Chondrocyte (in vitro differentiated cells): Measurements from ENCODE around the gene DIP2C. TPM values are rescaled to one million over a fixed set of nuclear protein-coding genes. Genes with fewer than 3 reads are reported as not detected.

Source experiments
- DNase-seq: peaks from one replicate; pipeline ENCODE4 v3.0.0; 2021; ENCODE audit warnings: mixed read lengths, low spot score
- H3K27ac Mint-ChIP-seq: one replicate; pipeline ENCODE4 v1.8.0; 2021; ENCODE audit warnings: mild to moderate bottlenecking, moderate library complexity, mixed read lengths; ENCODE audit not compliant: unreplicated experiment
- H3K27me3 Mint-ChIP-seq: 2 replicates; pipeline ENCODE4 v1.8.0; 2021; ENCODE audit warnings: low read depth, mixed read lengths
- H3K36me3 Mint-ChIP-seq: 2 replicates; pipeline ENCODE4 v1.8.0; 2021; ENCODE audit warnings: low read depth, mixed read lengths
- H3K4me1 Mint-ChIP-seq: 2 replicates; pipeline ENCODE4 v1.8.0; 2021; ENCODE audit warnings: low read depth, mild to moderate bottlenecking, mixed read lengths
- H3K4me3 Mint-ChIP-seq: one replicate; pipeline ENCODE4 v1.8.0; 2021; ENCODE audit warnings: mild to moderate bottlenecking, moderate library complexity, mixed read lengths; ENCODE audit not compliant: unreplicated experiment
- H3K9me3 Mint-ChIP-seq: 2 replicates; pipeline ENCODE4 v1.8.0; 2021; ENCODE audit warnings: low read depth, mixed read lengths
- long read RNA-seq: library from polyadenylated mRNA; stranded (forward); transcript quantifications from one replicate; pipeline ENCODE4 v2.0.0, GENCODE V29; 2021
- total RNA-seq: library from RNA; stranded (reverse); gene quantifications from 3 replicates; pipeline ENCODE4 v1.2.1, GENCODE V29; 2021
- TF ChIP-seq, protein P1 (sequence below): fragments of 200-600 bp; sonication (generic); IDR thresholded peaks from 2 replicates; pipeline ENCODE4 v1.5.0; 2021; ENCODE audit warnings: antibody characterized with exemption, mild to moderate bottlenecking, moderate library complexity

DIP2C gene
- 47.9 to 91.0 TPM (median 48.3 TPM) in 3 replicates for total RNA-seq
- long read RNA-seq, full-length matches to known transcripts: 4 of 40 reads
- long read RNA-seq, partial matches to known transcripts: 14 of 40 reads
- long read RNA-seq, other reads (novel, unspliced or antisense): 22 of 40 reads

- TF ChIP-seq, protein P1, sequence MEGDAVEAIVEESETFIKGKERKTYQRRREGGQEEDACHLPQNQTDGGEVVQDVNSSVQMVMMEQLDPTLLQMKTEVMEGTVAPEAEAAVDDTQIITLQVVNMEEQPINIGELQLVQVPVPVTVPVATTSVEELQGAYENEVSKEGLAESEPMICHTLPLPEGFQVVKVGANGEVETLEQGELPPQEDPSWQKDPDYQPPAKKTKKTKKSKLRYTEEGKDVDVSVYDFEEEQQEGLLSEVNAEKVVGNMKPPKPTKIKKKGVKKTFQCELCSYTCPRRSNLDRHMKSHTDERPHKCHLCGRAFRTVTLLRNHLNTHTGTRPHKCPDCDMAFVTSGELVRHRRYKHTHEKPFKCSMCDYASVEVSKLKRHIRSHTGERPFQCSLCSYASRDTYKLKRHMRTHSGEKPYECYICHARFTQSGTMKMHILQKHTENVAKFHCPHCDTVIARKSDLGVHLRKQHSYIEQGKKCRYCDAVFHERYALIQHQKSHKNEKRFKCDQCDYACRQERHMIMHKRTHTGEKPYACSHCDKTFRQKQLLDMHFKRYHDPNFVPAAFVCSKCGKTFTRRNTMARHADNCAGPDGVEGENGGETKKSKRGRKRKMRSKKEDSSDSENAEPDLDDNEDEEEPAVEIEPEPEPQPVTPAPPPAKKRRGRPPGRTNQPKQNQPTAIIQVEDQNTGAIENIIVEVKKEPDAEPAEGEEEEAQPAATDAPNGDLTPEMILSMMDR: no peak
- H3K4me1 Mint-ChIP-seq: peaks cover 48% of the 10 kb centered on the region
These were observed at the start of gene DIP2C for GRCh38 chr10:689452-690371. TSS of gene DIP2C (minus strand) at chr10:689668. CDS start at chr10:689578, 90 bp downstream.

DNA sequence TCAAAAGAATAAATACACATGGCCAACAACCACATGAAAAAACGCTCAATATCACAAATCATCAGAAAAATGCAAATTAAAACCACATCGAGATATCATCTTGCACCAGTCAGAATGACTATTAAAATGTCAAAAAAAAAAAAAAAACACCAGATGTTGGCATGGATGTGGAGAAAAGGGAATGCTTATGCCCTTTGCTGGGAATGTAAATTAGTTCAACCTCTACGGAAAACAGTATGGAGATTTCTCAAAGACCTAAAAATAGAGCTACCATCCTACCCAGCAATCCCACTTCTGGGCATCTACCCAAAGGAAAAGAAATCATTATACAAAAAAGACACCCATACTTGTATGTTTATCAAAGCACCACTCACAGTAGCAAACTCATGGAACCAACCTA lies 45.0 kb upstream of the DIP2C start:
- Mint-ChIP-seq H3K36me3 (peaks cover 6% of the 10 kb centered on the region), H3K27ac (no peak overlapping the region), H3K27me3 (peaks cover 28% of the 10 kb centered on the region), H3K4me3 (no peak overlapping the region), H3K9me3 (peaks cover 3% of the 10 kb centered on the region), H3K4me1 (no peaks in the 10 kb centered on the region)
- TF ChIP-seq, protein P1: no peak
- DNase-seq: no peak

More at GRCh38 chr10:689452-690371, at the start of gene DIP2C:
- H3K9me3 Mint-ChIP-seq: no peaks in the 10 kb centered on the region
- peak; percentile 87 for DNase-seq
- no peaks in the 10 kb centered on the region for H3K27me3 Mint-ChIP-seq
- no peaks in the 10 kb centered on the region for H3K36me3 Mint-ChIP-seq
- H3K4me3 Mint-ChIP-seq: peak within 1 kb of the TSS; percentile 80
- H3K27ac Mint-ChIP-seq: peak within 1 kb of the TSS; percentile 91

DNA sequence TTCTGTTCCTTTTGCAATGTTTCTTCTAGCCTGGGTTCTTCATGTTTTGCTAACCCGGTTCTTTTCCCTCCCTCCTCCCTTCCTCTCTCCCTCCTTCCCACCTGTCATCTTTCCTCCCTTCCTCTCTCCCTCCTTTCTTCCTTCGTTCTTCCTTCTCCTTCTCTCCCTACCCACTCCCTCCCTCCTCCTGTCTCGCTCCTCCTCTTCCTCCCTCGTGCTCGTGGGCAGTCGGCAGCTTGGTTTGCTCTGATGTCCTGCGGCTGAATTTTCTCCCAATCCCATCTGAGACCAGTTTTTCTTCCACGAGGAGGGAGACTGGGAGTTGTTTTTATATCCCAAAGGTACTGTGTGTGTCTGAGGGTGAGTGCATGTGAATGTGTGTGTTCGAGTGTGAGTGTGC lies 43.6 kb upstream of the DIP2C start:
- TF ChIP-seq, protein P1: no peak
- H3K27me3 Mint-ChIP-seq: peaks cover 28% of the 10 kb centered on the region
- no peaks in the 10 kb centered on the region for H3K4me1 Mint-ChIP-seq
- no peak overlapping the region for H3K4me3 Mint-ChIP-seq
- no peak overlapping the region for H3K27ac Mint-ChIP-seq
- DNase-seq: no peak
- H3K9me3 Mint-ChIP-seq: peaks cover 3% of the 10 kb centered on the region
- H3K36me3 Mint-ChIP-seq: peaks cover 6% of the 10 kb centered on the region

DNA sequence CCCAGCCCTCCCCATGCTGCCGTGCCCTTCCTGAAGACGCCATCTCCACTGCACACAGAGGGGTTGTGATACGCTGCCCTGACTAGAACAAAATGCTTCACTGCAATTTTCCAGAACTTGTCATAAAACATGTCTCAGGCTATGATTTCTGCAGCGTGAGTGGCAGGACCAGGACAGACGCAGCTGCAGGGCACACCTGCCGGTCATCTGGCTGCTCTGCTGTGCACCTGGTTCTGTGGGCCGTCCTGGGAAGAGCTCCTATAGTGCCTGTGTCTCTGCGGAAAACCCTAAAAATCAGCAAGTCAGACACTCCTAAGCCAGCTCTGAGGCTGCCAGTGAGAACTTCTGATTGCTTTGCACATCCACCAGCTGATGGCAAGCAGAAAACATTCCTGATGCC lies 39.7 kb upstream of the DIP2C start:
- peaks cover 3% of the 10 kb centered on the region for H3K9me3 Mint-ChIP-seq

GRCh38 chr10:728603-729002 lies 39.1 kb upstream of the DIP2C start:
- H3K4me3 Mint-ChIP-seq: no peak overlapping the region
- no peaks in the 10 kb centered on the region for H3K4me1 Mint-ChIP-seq
- H3K36me3 Mint-ChIP-seq: peaks cover 2% of the 10 kb centered on the region
- H3K27ac Mint-ChIP-seq: no peak overlapping the region
- TF ChIP-seq, protein P1: no peak
- DNase-seq: no peak
- H3K27me3 Mint-ChIP-seq: peaks cover 18% of the 10 kb centered on the region
- peaks cover 3% of the 10 kb centered on the region for H3K9me3 Mint-ChIP-seq

More for the DNA sequence above, 39.7 kb upstream of the DIP2C start:
- no peaks in the 10 kb centered on the region for H3K4me1 Mint-ChIP-seq
- H3K27me3 Mint-ChIP-seq: peaks cover 22% of the 10 kb centered on the region
- DNase-seq: no peak
- H3K4me3 Mint-ChIP-seq: no peak overlapping the region
- H3K27ac Mint-ChIP-seq: no peak overlapping the region
- H3K36me3 Mint-ChIP-seq: peaks cover 4% of the 10 kb centered on the region
- TF ChIP-seq, protein P1: no peak
